GM23338 (cell line): Measurements from ENCODE around the gene MAP2K2.

Source experiments
- CREB1 ChIP-seq: fragments of 250-450 bp; sonication (Bioruptor Pico); IDR thresholded peaks from 2 replicates; pipeline ENCODE4 v1.5.0; 2020; ENCODE audit warnings: low read depth, mild to moderate bottlenecking, moderate library complexity
- CTCF ChIP-seq, 2 experiments: fragments of 200-600 bp in 1 of 2; sonication (generic) in 1 of 2; conservative IDR thresholded peaks; 2 replicates each; pipeline versions ENCODE4 v1.5.1 to v1.6.1; 2016 to 2017; ENCODE audit warnings: antibody characterized with exemption in 2 of 2, low read depth in 2 of 2, mild to moderate bottlenecking in 2 of 2, moderate library complexity in 1 of 2
- EZH2 ChIP-seq: fragments of 200-600 bp; sonication (generic); IDR thresholded peaks from one replicate; pipeline ENCODE4 v1.8.0; 2017; ENCODE audit warnings: antibody characterized with exemption, mild to moderate bottlenecking, low read depth; ENCODE audit not compliant: unreplicated experiment
- EZH2phosphoT487 ChIP-seq: fragments of 200-600 bp; sonication (generic); IDR thresholded peaks from one replicate; pipeline ENCODE4 v1.8.1; 2018; ENCODE audit warnings: antibody characterized with exemption; ENCODE audit not compliant: unreplicated experiment
- NANOG ChIP-seq: IDR thresholded peaks from 2 replicates; pipeline ENCODE4 v1.6.1; 2016; ENCODE audit warnings: antibody characterized with exemption, borderline replicate concordance
- POLR2AphosphoS5 ChIP-seq: IDR thresholded peaks from 2 replicates; pipeline ENCODE4 v1.6.1; 2016; ENCODE audit warnings: antibody characterized with exemption, low read depth
- STAT1 ChIP-seq: IDR thresholded peaks from one replicate; pipeline ENCODE4 v1.6.1; 2016; ENCODE audit warnings: antibody characterized with exemption; ENCODE audit not compliant: unreplicated experiment
- ZNF331 ChIP-seq: fragments of 250-450 bp; sonication (Bioruptor Pico); IDR thresholded peaks from 2 replicates; pipeline ENCODE4 v1.5.0; 2020; ENCODE audit warnings: low read depth, mild to moderate bottlenecking, moderate library complexity
- TF ChIP-seq, protein P1 (sequence below): IDR thresholded peaks from 2 replicates; pipeline ENCODE4 v1.6.1; 2016; ENCODE audit warnings: antibody characterized with exemption
- TF ChIP-seq, protein P2 (sequence below): IDR thresholded peaks from one replicate; pipeline ENCODE4 v1.6.1; 2018; ENCODE audit warnings: antibody characterized with exemption; ENCODE audit not compliant: unreplicated experiment

DNA sequence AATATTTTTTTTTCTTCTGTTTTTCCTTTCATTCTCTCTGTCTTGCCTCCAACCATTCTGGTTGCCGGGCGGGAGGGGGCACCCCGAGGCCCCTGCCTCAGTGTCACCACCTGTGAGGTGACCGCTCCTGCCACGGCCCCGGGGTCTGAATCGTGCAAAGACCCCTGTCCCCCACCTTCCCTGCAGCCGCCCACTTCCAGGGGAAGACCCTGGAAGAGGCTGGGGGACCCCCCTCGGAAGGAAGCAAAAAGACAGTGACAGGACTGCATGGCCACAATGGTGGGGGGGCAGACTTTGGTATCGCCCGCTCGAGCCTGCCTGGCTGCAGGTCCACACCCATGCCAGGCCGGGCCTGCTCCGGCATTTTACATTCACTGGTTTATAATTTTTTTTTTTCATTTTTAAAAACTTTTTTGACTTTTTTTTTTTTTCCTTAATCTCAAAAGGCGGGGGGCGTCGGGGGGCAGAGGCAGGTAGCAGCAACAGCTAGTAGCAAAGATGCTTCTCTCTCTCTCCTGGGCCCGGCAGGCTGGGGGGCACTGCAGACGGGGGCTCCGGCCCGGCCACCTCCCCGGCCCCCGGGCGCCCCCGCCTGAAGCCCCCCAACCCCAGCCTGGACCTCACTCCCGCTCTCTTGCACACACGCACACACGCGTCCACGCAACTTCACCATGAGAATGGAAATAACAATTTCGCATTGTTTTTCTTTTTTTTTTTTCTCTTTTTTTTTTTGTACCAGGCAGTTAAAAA is 79.8 kb downstream of the MAP2K2 start:
- TF ChIP-seq POLR2AphosphoS5 (no peak), CTCF (conservative IDR thresholded peaks at IDR 0.05; ENCODE audit: low read depth in 2 of 2) (no peak), NANOG (no peak), EZH2 (no peak), EZH2phosphoT487 (no peak), ZNF331 (CRISPR knock-in tag) (no peak), CREB1 (CRISPR knock-in tag) (no peak), STAT1 (no peak)
- TF ChIP-seq, protein P1, sequence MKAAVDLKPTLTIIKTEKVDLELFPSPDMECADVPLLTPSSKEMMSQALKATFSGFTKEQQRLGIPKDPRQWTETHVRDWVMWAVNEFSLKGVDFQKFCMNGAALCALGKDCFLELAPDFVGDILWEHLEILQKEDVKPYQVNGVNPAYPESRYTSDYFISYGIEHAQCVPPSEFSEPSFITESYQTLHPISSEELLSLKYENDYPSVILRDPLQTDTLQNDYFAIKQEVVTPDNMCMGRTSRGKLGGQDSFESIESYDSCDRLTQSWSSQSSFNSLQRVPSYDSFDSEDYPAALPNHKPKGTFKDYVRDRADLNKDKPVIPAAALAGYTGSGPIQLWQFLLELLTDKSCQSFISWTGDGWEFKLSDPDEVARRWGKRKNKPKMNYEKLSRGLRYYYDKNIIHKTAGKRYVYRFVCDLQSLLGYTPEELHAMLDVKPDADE, result no peak
- TF ChIP-seq, protein P2, sequence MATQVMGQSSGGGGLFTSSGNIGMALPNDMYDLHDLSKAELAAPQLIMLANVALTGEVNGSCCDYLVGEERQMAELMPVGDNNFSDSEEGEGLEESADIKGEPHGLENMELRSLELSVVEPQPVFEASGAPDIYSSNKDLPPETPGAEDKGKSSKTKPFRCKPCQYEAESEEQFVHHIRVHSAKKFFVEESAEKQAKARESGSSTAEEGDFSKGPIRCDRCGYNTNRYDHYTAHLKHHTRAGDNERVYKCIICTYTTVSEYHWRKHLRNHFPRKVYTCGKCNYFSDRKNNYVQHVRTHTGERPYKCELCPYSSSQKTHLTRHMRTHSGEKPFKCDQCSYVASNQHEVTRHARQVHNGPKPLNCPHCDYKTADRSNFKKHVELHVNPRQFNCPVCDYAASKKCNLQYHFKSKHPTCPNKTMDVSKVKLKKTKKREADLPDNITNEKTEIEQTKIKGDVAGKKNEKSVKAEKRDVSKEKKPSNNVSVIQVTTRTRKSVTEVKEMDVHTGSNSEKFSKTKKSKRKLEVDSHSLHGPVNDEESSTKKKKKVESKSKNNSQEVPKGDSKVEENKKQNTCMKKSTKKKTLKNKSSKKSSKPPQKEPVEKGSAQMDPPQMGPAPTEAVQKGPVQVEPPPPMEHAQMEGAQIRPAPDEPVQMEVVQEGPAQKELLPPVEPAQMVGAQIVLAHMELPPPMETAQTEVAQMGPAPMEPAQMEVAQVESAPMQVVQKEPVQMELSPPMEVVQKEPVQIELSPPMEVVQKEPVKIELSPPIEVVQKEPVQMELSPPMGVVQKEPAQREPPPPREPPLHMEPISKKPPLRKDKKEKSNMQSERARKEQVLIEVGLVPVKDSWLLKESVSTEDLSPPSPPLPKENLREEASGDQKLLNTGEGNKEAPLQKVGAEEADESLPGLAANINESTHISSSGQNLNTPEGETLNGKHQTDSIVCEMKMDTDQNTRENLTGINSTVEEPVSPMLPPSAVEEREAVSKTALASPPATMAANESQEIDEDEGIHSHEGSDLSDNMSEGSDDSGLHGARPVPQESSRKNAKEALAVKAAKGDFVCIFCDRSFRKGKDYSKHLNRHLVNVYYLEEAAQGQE, result no peak
